HCT116 (cell line): ENCODE measurements around the gene ANKRD33. TPM values are rescaled to one million over a fixed set of nuclear protein-coding genes. Genes with fewer than 3 reads are reported as not detected.

Experiments used
- ATAC-seq: fragments of 200-7000 bp; cut with Tn5 transposase; 2 replicates; pipeline ENCODE4 v1.9.1; 2020; ENCODE audit warnings: mild to moderate bottlenecking, moderate library complexity
- BruUV-seq: library from RNA; stranded (reverse); fragments of 400-500 nt; replicated peaks from 2 replicates; lab custom pipeline; 2021; lab: Mats Ljungman, UMichigan
- CTCF ChIA-PET: fragments of 300-600 bp; sonication (Branson Sonifier 250); formaldehyde crosslinking; loops from one replicate; lab custom pipeline; 2021; ENCODE audit warnings: antibody characterized with exemption; lab: Charles Lee
- POLR2A ChIA-PET: fragments of 300-600, 350-600 bp; sonication (Branson Sonifier 250); formaldehyde crosslinking; loops from one replicate; lab custom pipeline; 2021; ENCODE audit warnings: antibody characterized with exemption; lab: Charles Lee
- RAD21 ChIA-PET, 2 experiments: fragments of 300-600 bp; sonication (Branson Sonifier 250); formaldehyde crosslinking; loops; one replicate each; lab custom pipeline; 2023; ENCODE audit warnings: low total read pairs in 2 of 2; ENCODE audit not compliant: uncharacterized antibody in 2 of 2, unreplicated experiment in 2 of 2, low non-redundant PET in 1 of 2; lab: Charles Lee
- DNase-seq: peaks from one replicate; pipeline ENCODE4 v3.0.0-alpha.2; 2010; ENCODE audit warnings: low read depth, low spot score
- H2AFZ ChIP-seq: fragments of 200-600 bp; shearing (Covaris generic), sonication (generic); 2 replicates; pipeline ENCODE4 v1.6.1; 2017; ENCODE audit warnings: low read depth, mixed run types, mixed read lengths, antibody characterized with exemption, low read length; ENCODE audit not compliant: poor library complexity, severe bottlenecking
- H3K27ac ChIP-seq: 2 replicates; pipeline ENCODE4 v1.5.1; 2012; ENCODE audit warnings: low read depth, low read length
- H3K27me3 ChIP-seq: fragments of 200-600 bp; sonication (generic); 2 replicates; pipeline ENCODE4 v1.6.1; 2016; ENCODE audit warnings: mixed run types, low read length, mixed read lengths; ENCODE audit not compliant: insufficient read depth
- H3K36me3 ChIP-seq, 2 experiments: fragments of 200-500 bp in 1 of 2; fragments of 200-600 bp in 1 of 2; sonication (Bioruptor generic) in 1 of 2; sonication (generic) in 1 of 2; 2 replicates each; pipeline versions ENCODE4 v1.5.1 to v1.6.1; 2014 to 2016; ENCODE audit warnings: low read length in 2 of 2, inconsistent platforms in 1 of 2, mixed read lengths in 1 of 2, mixed run types in 1 of 2; ENCODE audit not compliant: insufficient read depth in 2 of 2, control insufficient read depth in 1 of 2
- H3K4me1 ChIP-seq, 2 experiments: fragments of 200-600 bp in 1 of 2; sonication (generic) in 1 of 2; 2 replicates each; pipeline versions ENCODE4 v1.5.1 to v1.6.1; 2012 to 2017; ENCODE audit warnings: low read length in 2 of 2, inconsistent platforms in 1 of 2, mild to moderate bottlenecking in 1 of 2, mixed read lengths in 1 of 2, mixed run types in 1 of 2, moderate library complexity in 1 of 2; ENCODE audit not compliant: insufficient read depth in 2 of 2, control insufficient read depth in 1 of 2
- H3K4me2 ChIP-seq: fragments of 200-600 bp; sonication (generic); 2 replicates; pipeline ENCODE4 v1.6.1; 2017; ENCODE audit warnings: mixed run types, low read length, mixed read lengths
- H3K4me3 ChIP-seq, 2 experiments: fragments of 200-600 bp in 1 of 2; sonication (generic) in 1 of 2; replicated peaks in 1 of 2; 2 replicates each; pipeline ENCODE4 v1.5.1; 2011 to 2016; ENCODE audit warnings: low read length in 2 of 2, control low read depth in 1 of 2, low read depth in 1 of 2, mild to moderate bottlenecking in 1 of 2, mixed read lengths in 1 of 2, mixed run types in 1 of 2
- H3K79me2 ChIP-seq: fragments of 200-600 bp; sonication (generic); 2 replicates; pipeline ENCODE4 v1.6.1; 2017; ENCODE audit warnings: mild to moderate bottlenecking, mixed run types, low read length, moderate library complexity, mixed read lengths; ENCODE audit not compliant: insufficient read depth
- H3K9ac ChIP-seq: fragments of 200-600 bp; sonication (generic); 2 replicates; pipeline ENCODE4 v1.6.1; 2016; ENCODE audit warnings: low read length, mixed read lengths
- H3K9me2 ChIP-seq: fragments of 200-600 bp; sonication (generic), shearing (Covaris generic); 2 replicates; pipeline ENCODE4 v1.6.1; 2017; ENCODE audit warnings: mixed run types, mild to moderate bottlenecking, moderate library complexity; ENCODE audit not compliant: insufficient read depth
- H3K9me3 ChIP-seq, 2 experiments: fragments of 200-500 bp in 1 of 2; fragments of 200-600 bp in 1 of 2; sonication (Bioruptor generic) in 1 of 2; sonication (generic) in 1 of 2; 2 replicates each; pipeline ENCODE4 v1.6.1; 2014 to 2017; ENCODE audit warnings: low read length in 2 of 2, mixed read lengths in 2 of 2, inconsistent platforms in 1 of 2, low read depth in 1 of 2, mild to moderate bottlenecking in 1 of 2, mixed run types in 1 of 2, moderate library complexity in 1 of 2; ENCODE audit not compliant: control insufficient read depth in 1 of 2, insufficient read depth in 1 of 2
- H4K20me1 ChIP-seq: fragments of 200-600 bp; sonication (generic), shearing (Covaris generic); 2 replicates; pipeline ENCODE4 v1.6.1; 2017; ENCODE audit warnings: mixed run types, mild to moderate bottlenecking, moderate library complexity; ENCODE audit not compliant: insufficient read depth
- ATF3 ChIP-seq: IDR thresholded peaks from 2 replicates; pipeline ENCODE4 v1.6.1; 2012
- CBX3 ChIP-seq: IDR thresholded peaks from 2 replicates; pipeline ENCODE4 v1.6.1; 2012; ENCODE audit warnings: low read depth
- CEBPB ChIP-seq: IDR thresholded peaks from 2 replicates; pipeline ENCODE4 v1.6.1; 2012; ENCODE audit warnings: low read depth
- CTCF ChIP-seq, 3 experiments: fragments of 200-600 bp in 1 of 3; sonication (generic) in 1 of 3; IDR thresholded peaks in 2 of 3; conservative IDR thresholded peaks in 1 of 3; 2 replicates each; pipeline ENCODE4 v1.5.1; 2012 to 2017; ENCODE audit warnings: low read depth in 2 of 3, low read length in 2 of 3, antibody characterized with exemption in 1 of 3, borderline replicate concordance in 1 of 3, control low read depth in 1 of 3, mild to moderate bottlenecking in 1 of 3, mixed read lengths in 1 of 3, mixed run types in 1 of 3, moderate library complexity in 1 of 3; ENCODE audit not compliant: insufficient read depth in 1 of 3
- ELF1 ChIP-seq: IDR thresholded peaks from 2 replicates; pipeline ENCODE4 v1.6.1; 2012; ENCODE audit warnings: low read depth, borderline replicate concordance
- EZH2phosphoT487 ChIP-seq: fragments of 200-600 bp; IDR thresholded peaks from 2 replicates; pipeline ENCODE4 v1.6.1; 2018; ENCODE audit warnings: antibody characterized with exemption, borderline replicate concordance
- JUND ChIP-seq: IDR thresholded peaks from 2 replicates; pipeline ENCODE4 v1.6.1; 2012
- POLR2A ChIP-seq: IDR thresholded peaks from 2 replicates; pipeline ENCODE4 v1.7.0; 2011; ENCODE audit warnings: borderline replicate concordance; ENCODE audit not compliant: insufficient read depth, insufficient read length; ENCODE audit errors: extremely low read depth
- POLR2AphosphoS5 ChIP-seq: IDR thresholded peaks from 2 replicates; pipeline ENCODE4 v1.6.1; 2011; ENCODE audit warnings: mild to moderate bottlenecking, low read depth, low read length, moderate library complexity
- RAD21 ChIP-seq: IDR thresholded peaks from 2 replicates; pipeline ENCODE4 v1.6.1; 2012; ENCODE audit warnings: low read depth, mild to moderate bottlenecking
- REST ChIP-seq: IDR thresholded peaks from 2 replicates; pipeline ENCODE4 v1.6.1; 2012; ENCODE audit warnings: low read depth
- SIN3A ChIP-seq: IDR thresholded peaks from 2 replicates; pipeline ENCODE4 v1.6.1; 2012; ENCODE audit warnings: low read depth
- SP1 ChIP-seq: IDR thresholded peaks from 2 replicates; pipeline ENCODE4 v1.6.1; 2012; ENCODE audit warnings: low read depth
- SRF ChIP-seq: IDR thresholded peaks from 2 replicates; pipeline ENCODE4 v1.6.1; 2012; ENCODE audit warnings: low read depth
- TCF7L2 ChIP-seq: IDR thresholded peaks from 2 replicates; pipeline ENCODE4 v1.7.0; 2011; ENCODE audit warnings: borderline replicate concordance, inconsistent platforms; ENCODE audit not compliant: insufficient read depth, insufficient read length; ENCODE audit errors: extremely low read depth
- YY1 ChIP-seq: IDR thresholded peaks from 2 replicates; pipeline ENCODE4 v1.6.1; 2011; ENCODE audit warnings: low read length, low read depth, moderate library complexity, mild to moderate bottlenecking; ENCODE audit not compliant: insufficient replicate concordance; ENCODE audit errors: extremely low read depth
- ZNF274 ChIP-seq: fragments of 200-500 bp; sonication (Bioruptor generic); IDR thresholded peaks from 2 replicates; pipeline ENCODE4 v1.6.1; 2014; ENCODE audit warnings: mild to moderate bottlenecking, low read depth, low read length, inconsistent platforms
- intact Hi-C: fragments of 100-400 bp; cut with micrococcal nuclease; formaldehyde crosslinking; loops from 2 replicates; pipeline ENCODE4 v1.10.0; 2022
- total RNA-seq: library from RNA; stranded (reverse); gene quantifications from one replicate; pipeline ENCODE4 v1.2.1, GENCODE V29; 2021; ENCODE audit not compliant: unreplicated experiment

Gene ANKRD33
- total RNA-seq, 1 experiment from 2014 or later, result not detected

- ATAC-seq (no peak; the same call in 1 of the 2 replicates), DNase-seq (no peak)
- peaks cover 0 to 4% of the 10 kb centered on the region in 2 experiments; a peak in 2 of 4 replicates for H3K4me1 ChIP-seq
- H3K9ac ChIP-seq, result no peak overlapping the region
- ChIA-PET CTCF (no interaction called here), RAD21 (no interaction called here), POLR2A (no interaction called here)
- H2AFZ ChIP-seq, result no peak overlapping the region
- no peaks in the 10 kb centered on the region for H4K20me1 ChIP-seq
- H3K79me2 ChIP-seq, result no peaks in the 10 kb centered on the region
- H3K4me3 ChIP-seq, result no peak overlapping the region
- no TSS peak for BruUV-seq
- intact Hi-C loops, result no loop called here
- H3K9me3 ChIP-seq, result no peaks in the 10 kb centered on the region
- H3K27me3 ChIP-seq, result no peaks in the 10 kb centered on the region
- H3K4me2 ChIP-seq, result peak overlapping the region; percentile 66; the same call in 1 of the 2 replicates
- no peak overlapping the region for H3K27ac ChIP-seq
- H3K9me2 ChIP-seq, result no peaks in the 10 kb centered on the region
- TF ChIP-seq REST (no peak), ATF3 (no peak), POLR2A (no peak), ELF1 (no peak), CBX3 (no peak), JUND (no peak), SRF (no peak), CTCF (IDR thresholded peaks at IDR 0.05 in 2 of 3, conservative IDR thresholded peaks at IDR 0.05 in 1 of 3; ENCODE audit: borderline replicate concordance in 1 of 3, insufficient read depth in 1 of 3, low read depth in 2 of 3, low read length in 2 of 3) (no peak), ZNF274 (no peak), CEBPB (no peak), TCF7L2 (no peak), RAD21 (no peak), SIN3A (no peak), SP1 (no peak), YY1 (no peak), EZH2phosphoT487 (no peak), POLR2AphosphoS5 (no peak)
- H3K36me3 ChIP-seq, result no peaks in the 10 kb centered on the region
These were observed 40.8 kb upstream of the ANKRD33 start for GRCh38 chr12:51846911-51847642.
